SK-MEL-5 (cell line): ENCODE results near the gene TOR1AIP2. TPM values are rescaled to one million over a fixed set of nuclear protein-coding genes. Genes with fewer than 3 reads are reported as not detected.
A peak's percentile ranks its signal among the peaks of the same experiment; 100 is the strongest.
"Not testable (repeated sequence)": the region's sequence is repeated elsewhere in the genome, so short reads cannot be mapped to it uniquely, and the experiment has no call there.

ENCODE experiments used
- DNase-seq: peaks from one replicate; pipeline ENCODE4 v3.0.0-alpha.2; 2016; ENCODE audit warnings: low read depth, low spot score
- in situ Hi-C: cut with HindIII; loops from 2 replicates; pipeline ENCODE4 v1.10.0; 2016; ENCODE audit warnings: low sequenced_read_pairs, high pct_unique_total_duplicates, low pct_unique_long_range_greater_than_20kb
- total RNA-seq: library from RNA; depleted of rRNA; stranded (reverse); fragments of >200 nt; shearing (Covaris generic); gene quantifications from 2 replicates; pipeline ENCODE4 v1.2.3, GENCODE V29; 2014

The TOR1AIP2 gene
- total RNA-seq, 1 experiment from 2014 or later: 80.5 TPM

- in situ Hi-C loops: no loop called here
- DNase-seq: no peak
Observed at GRCh38 chr1:179816196-179816960, 61.2 kb downstream of the TOR1AIP2 start.

- DNase-seq: no peak
- in situ Hi-C loops: no loop called here
Observed at GRCh38 chr1:179815641-179816040, 62.0 kb downstream of the TOR1AIP2 start.

GRCh38 chr1:179814546-179814838 is 63.1 kb downstream of the TOR1AIP2 start:
- no peak for DNase-seq
- in situ Hi-C loops: no loop called here

GRCh38 chr1:179813626-179814545 is 63.7 kb downstream of the TOR1AIP2 start:
- no peak for DNase-seq
- in situ Hi-C loops: no loop called here

- DNase-seq: no peak
- in situ Hi-C loops: no loop called here
Observed at GRCh38 chr1:179812501-179813292, 64.9 kb downstream of the TOR1AIP2 start.

- in situ Hi-C loops: no loop called here
- DNase-seq: no peak
Observed at GRCh38 chr1:179810367-179810715, 67.3 kb downstream of the TOR1AIP2 start.

GRCh38 chr1:179809506-179810366 is 67.9 kb downstream of the TOR1AIP2 start:
- DNase-seq: peak; percentile 80
- in situ Hi-C loops: no loop called here

- DNase-seq: peak; percentile 51
- in situ Hi-C loops: no loop called here
Observed at GRCh38 chr1:179808503-179808902, 69.1 kb downstream of the TOR1AIP2 start.

GRCh38 chr1:179807691-179808485 is 69.7 kb downstream of the TOR1AIP2 start:
- in situ Hi-C loops: no loop called here
- DNase-seq: peak; percentile 65

GRCh38 chr1:179807291-179807690 is 70.3 kb downstream of the TOR1AIP2 start:
- DNase-seq: no peak
- in situ Hi-C loops: no loop called here

- DNase-seq: no peak
- in situ Hi-C loops: no loop called here
Observed at GRCh38 chr1:179806333-179806732, 71.3 kb downstream of the TOR1AIP2 start.

GRCh38 chr1:179805291-179806195 is 72.1 kb downstream of the TOR1AIP2 start:
- DNase-seq: no peak
- in situ Hi-C loops: no loop called here

- in situ Hi-C loops, DNase-seq: not testable (repeated sequence)
Observed at GRCh38 chr1:179804417-179804816, 73.2 kb downstream of the TOR1AIP2 start.

GRCh38 chr1:179803918-179804317 is 73.7 kb downstream of the TOR1AIP2 start:
- no peak for DNase-seq
- in situ Hi-C loops: no loop called here

GRCh38 chr1:179803104-179803503 is 74.5 kb downstream of the TOR1AIP2 start:
- in situ Hi-C loops: no loop called here
- DNase-seq: no peak

- no peak for DNase-seq
- in situ Hi-C loops: no loop called here
Observed at GRCh38 chr1:179800481-179800880, 77.1 kb downstream of the TOR1AIP2 start.
